B cell (primary cell): Measurements from ENCODE around the gene ATP8A2. TPM values are rescaled to one million over a fixed set of nuclear protein-coding genes. Genes with fewer than 3 reads are reported as not detected.

Experiments used
- ATAC-seq: fragments of 200-7000 bp; cut with Tn5 transposase; one replicate; pipeline ENCODE4 v1.10.0; 2021; ENCODE audit warnings: low read depth, mild to moderate bottlenecking, moderate number of reproducible peaks, moderate library complexity
- CTCF ChIA-PET: fragments of 350-600 bp; sonication (Branson Sonifier 250); formaldehyde crosslinking; loops from one replicate; lab custom pipeline; 2021; ENCODE audit warnings: antibody characterized with exemption, inconsistent platforms; lab: Charles Lee
- POLR2A ChIA-PET: fragments of 350-600 bp; sonication (Branson Sonifier 250); formaldehyde crosslinking; loops from one replicate; lab custom pipeline; 2021; ENCODE audit warnings: antibody characterized with exemption; lab: Charles Lee
- DNase-seq: peaks from one replicate; pipeline ENCODE4 v3.0.0; 2013
- H2AFZ ChIP-seq: 2 replicates; pipeline ENCODE4 v1.6.1; 2012; ENCODE audit warnings: mild to moderate bottlenecking, low read depth, low read length; ENCODE audit not compliant: insufficient read depth, poor library complexity, severe bottlenecking
- H3K27ac ChIP-seq, 2 donors: 1 replicate in 1 of 2; 2 replicates in 1 of 2; pipeline ENCODE4 v1.5.1; 2012 to 2013; ENCODE audit warnings: low read length in 2 of 2, mild to moderate bottlenecking in 2 of 2, moderate library complexity in 1 of 2
- H3K27me3 ChIP-seq, 4 experiments: fragments of 200-600 bp in 1 of 4; sonication (generic) in 1 of 4; replicated peaks in 1 of 4; 1 replicate in 2 of 4; 2 replicates in 2 of 4; pipeline versions ENCODE4 v1.6.1 to v1.7.0; 2013 to 2016; ENCODE audit warnings: low read length in 3 of 4, mild to moderate bottlenecking in 2 of 4, mixed read lengths in 1 of 4, moderate library complexity in 1 of 4; ENCODE audit not compliant: insufficient read depth in 4 of 4, control insufficient read depth in 3 of 4; ENCODE audit errors: control extremely low read depth in 1 of 4
- H3K36me3 ChIP-seq, 2 experiments: replicated peaks in 1 of 2; 1 replicate in 1 of 2; 2 replicates in 1 of 2; pipeline versions ENCODE4 v1.6.1 to v1.7.1; 2013; ENCODE audit warnings: low read length in 1 of 2; ENCODE audit not compliant: insufficient read depth in 2 of 2, control insufficient read depth in 1 of 2; ENCODE audit errors: control extremely low read depth in 1 of 2, extremely low read depth in 1 of 2
- H3K4me1 ChIP-seq, 2 donors: fragments of 200-600 bp in 1 of 2; sonication (generic) in 1 of 2; 1 replicate in 1 of 2; 2 replicates in 1 of 2; pipeline versions ENCODE4 v1.5.1 to v1.6.1; 2013 to 2017; ENCODE audit warnings: low read length in 2 of 2; ENCODE audit not compliant: control insufficient read depth in 2 of 2, insufficient read depth in 2 of 2
- H3K4me2 ChIP-seq: replicated peaks from 2 replicates; pipeline ENCODE3; 2012; ENCODE audit warnings: mild to moderate bottlenecking, low read depth, low read length; ENCODE audit not compliant: poor library complexity, severe bottlenecking
- H3K4me3 ChIP-seq, 5 experiments: fragments of 200-600 bp in 1 of 5; sonication (generic) in 1 of 5; 1 replicate in 3 of 5; 2 replicates in 2 of 5; pipeline versions ENCODE4 v1.5.1 to v1.7.0; 2011 to 2016; ENCODE audit warnings: low read length in 4 of 5, mild to moderate bottlenecking in 4 of 5, low read depth in 2 of 5, control low read depth in 1 of 5, moderate library complexity in 1 of 5; ENCODE audit not compliant: insufficient read depth in 1 of 5; ENCODE audit errors: control extremely low read depth in 1 of 5, extremely low read depth in 1 of 5
- H3K79me2 ChIP-seq: fragments of 200-600 bp; sonication (generic); one replicate; pipeline ENCODE4 v1.6.0; 2016; ENCODE audit warnings: low read length; ENCODE audit not compliant: control insufficient read depth, insufficient read depth
- H3K9ac ChIP-seq: fragments of 200-600 bp; sonication (generic); 2 replicates; pipeline ENCODE4 v1.6.1; 2017; ENCODE audit warnings: mild to moderate bottlenecking, low read length, moderate library complexity
- H3K9me3 ChIP-seq, 3 donors: one replicate each; pipeline versions ENCODE4 v1.6.1 to v1.7.1; 2013; ENCODE audit warnings: low read length in 2 of 3; ENCODE audit not compliant: control insufficient read depth in 2 of 3, insufficient read depth in 1 of 3; ENCODE audit errors: control extremely low read depth in 1 of 3
- H4K20me1 ChIP-seq: 2 replicates; pipeline ENCODE4 v1.6.0; 2012; ENCODE audit warnings: mild to moderate bottlenecking, low read length; ENCODE audit not compliant: insufficient read depth, control insufficient read depth, poor library complexity, severe bottlenecking
- H3K27ac Mint-ChIP-seq: one replicate; pipeline ENCODE4 v1.8.0; 2021; ENCODE audit warnings: mixed read lengths
- H3K27me3 Mint-ChIP-seq: one replicate; pipeline ENCODE4 v1.8.0; 2021; ENCODE audit warnings: mixed read lengths
- H3K4me1 Mint-ChIP-seq: one replicate; pipeline ENCODE4 v1.8.0; 2021; ENCODE audit warnings: mixed read lengths
- H3K4me3 Mint-ChIP-seq: one replicate; pipeline ENCODE4 v1.8.0; 2021; ENCODE audit warnings: mixed read lengths
- H3K9me3 Mint-ChIP-seq: one replicate; pipeline ENCODE4 v1.8.0; 2022; ENCODE audit warnings: mixed read lengths; ENCODE audit not compliant: insufficient read depth
- EZH2 ChIP-seq: IDR thresholded peaks from 2 replicates; pipeline ENCODE4 v1.6.1; 2012; ENCODE audit warnings: borderline replicate concordance, low read depth, mild to moderate bottlenecking, moderate library complexity, low read length; ENCODE audit not compliant: insufficient read depth, poor library complexity, severe bottlenecking
- WGBS: methylation state at CpG from one replicate; pipeline ENCODE4 v1.1.5; 2013; ENCODE audit warnings: missing lambda C conversion rate; ENCODE audit not compliant: insufficient coverage; 5-methylcytosine and 5-hydroxymethylcytosine counted together
- intact Hi-C: fragments of 100-400 bp; cut with micrococcal nuclease; formaldehyde crosslinking; loops from one replicate; pipeline ENCODE4 v1.10.0; 2022
- polyA plus RNA-seq: library from polyadenylated mRNA; depleted of rRNA; stranded (reverse); fragments of >200 nt; gene quantifications from 2 replicates; pipeline ENCODE4 v1.2.3, GENCODE V29; 2012
- total RNA-seq, 2 donors: library from RNA; stranded (reverse); fragments of 120-200 nt in 1 of 2; gene quantifications; 1 replicate in 1 of 2; 2 replicates in 1 of 2; pipeline versions ENCODE4 v1.2.3 to v1.2.4, GENCODE V29; 2013 to 2022
- TF ChIP-seq, protein P1 (sequence below): fragments of 200-600 bp; IDR thresholded peaks from one replicate; pipeline ENCODE4 v1.8.0; 2022; ENCODE audit warnings: antibody characterized with exemption, mild to moderate bottlenecking

The ATP8A2 gene
- total and polyA plus RNA-seq, 2 donors (not counting 1 experiment from before 2014, with no cell fraction given), result not detected

- POLR2A ChIA-PET, result no interaction called here
- no peaks in the 10 kb centered on the region for H3K9me3 Mint-ChIP-seq
- no peak overlapping the region for H3K4me2 ChIP-seq
These were observed 507.7 kb downstream of the ATP8A2 start for GRCh38 chr13:25879466-25879865.

GRCh38 chr13:25881136-25881926, 509.6 kb downstream of the ATP8A2 start:
- H3K4me1 ChIP-seq, result no peaks in the 10 kb centered on the region
- H3K9ac ChIP-seq, result no peak overlapping the region
- no peaks in the 10 kb centered on the region for H3K36me3 ChIP-seq
- H3K27me3 ChIP-seq, result no peaks in the 10 kb centered on the region
- TF ChIP-seq, protein P1, sequence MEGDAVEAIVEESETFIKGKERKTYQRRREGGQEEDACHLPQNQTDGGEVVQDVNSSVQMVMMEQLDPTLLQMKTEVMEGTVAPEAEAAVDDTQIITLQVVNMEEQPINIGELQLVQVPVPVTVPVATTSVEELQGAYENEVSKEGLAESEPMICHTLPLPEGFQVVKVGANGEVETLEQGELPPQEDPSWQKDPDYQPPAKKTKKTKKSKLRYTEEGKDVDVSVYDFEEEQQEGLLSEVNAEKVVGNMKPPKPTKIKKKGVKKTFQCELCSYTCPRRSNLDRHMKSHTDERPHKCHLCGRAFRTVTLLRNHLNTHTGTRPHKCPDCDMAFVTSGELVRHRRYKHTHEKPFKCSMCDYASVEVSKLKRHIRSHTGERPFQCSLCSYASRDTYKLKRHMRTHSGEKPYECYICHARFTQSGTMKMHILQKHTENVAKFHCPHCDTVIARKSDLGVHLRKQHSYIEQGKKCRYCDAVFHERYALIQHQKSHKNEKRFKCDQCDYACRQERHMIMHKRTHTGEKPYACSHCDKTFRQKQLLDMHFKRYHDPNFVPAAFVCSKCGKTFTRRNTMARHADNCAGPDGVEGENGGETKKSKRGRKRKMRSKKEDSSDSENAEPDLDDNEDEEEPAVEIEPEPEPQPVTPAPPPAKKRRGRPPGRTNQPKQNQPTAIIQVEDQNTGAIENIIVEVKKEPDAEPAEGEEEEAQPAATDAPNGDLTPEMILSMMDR, result no peak
- TF ChIP-seq EZH2, result no peak
- no peak overlapping the region for H3K27ac ChIP-seq
- no peak overlapping the region for H2AFZ ChIP-seq
- intact Hi-C loops, result no loop called here
- WGBS, result 80% methylated on average over 2 of the region's 3 CpGs
- Mint-ChIP-seq H3K4me1 (no peaks in the 10 kb centered on the region), H3K9me3 (no peaks in the 10 kb centered on the region), H3K27ac (no peak overlapping the region), H3K4me3 (no peak overlapping the region), H3K27me3 (peaks cover 7% of the 10 kb centered on the region)
- H3K9me3 ChIP-seq, result no peaks in the 10 kb centered on the region
- no peaks in the 10 kb centered on the region for H3K79me2 ChIP-seq
- no peak overlapping the region for H3K4me3 ChIP-seq
- ChIA-PET POLR2A (no interaction called here), CTCF (no interaction called here)
- ATAC-seq, result no peak
- no peak overlapping the region for H3K4me2 ChIP-seq
- DNase-seq, result no peak
- H4K20me1 ChIP-seq, result no peaks in the 10 kb centered on the region

More at GRCh38 chr13:25879466-25879865, 507.7 kb downstream of the ATP8A2 start:
- no peaks in the 10 kb centered on the region for H3K27me3 ChIP-seq
- Mint-ChIP-seq H3K27ac (no peak overlapping the region), H3K4me1 (peaks cover 3% of the 10 kb centered on the region), H3K4me3 (no peak overlapping the region), H3K27me3 (peaks cover 3% of the 10 kb centered on the region)
- TF ChIP-seq, protein P1, result no peak
- no peak for TF ChIP-seq EZH2
- no peak overlapping the region for H3K9ac ChIP-seq
- ATAC-seq (no peak), DNase-seq (no peak)
- H3K4me3 ChIP-seq, result no peak overlapping the region
- H3K79me2 ChIP-seq, result no peaks in the 10 kb centered on the region
- H3K27ac ChIP-seq, result no peak overlapping the region
- no peaks in the 10 kb centered on the region for H4K20me1 ChIP-seq
- WGBS, result 88% methylated on average over 3 of the region's 5 CpGs
- no peak overlapping the region for H2AFZ ChIP-seq
- no peaks in the 10 kb centered on the region for H3K4me1 ChIP-seq
- CTCF ChIA-PET, result no interaction called here
- H3K9me3 ChIP-seq, result no peaks in the 10 kb centered on the region
- intact Hi-C loops, result no loop called here
- no peaks in the 10 kb centered on the region for H3K36me3 ChIP-seq
